Large intestine (tissue), 3 donors: ENCODE measurements around the gene KLHL34. TPM values are rescaled to one million over a fixed set of nuclear protein-coding genes. Genes with fewer than 3 reads are reported as not detected.

Source experiments
- DNase-seq, 2 donors: peaks; one replicate each; pipeline versions ENCODE4 v3.0.0 to v3.0.0-alpha.2; 2013
- H3K27ac ChIP-seq: one replicate; pipeline ENCODE4 v1.5.1; 2013; ENCODE audit warnings: low read length
- H3K27me3 ChIP-seq: 2 replicates; pipeline ENCODE4 v1.6.1; 2013; ENCODE audit warnings: low read length; ENCODE audit not compliant: control insufficient read depth, insufficient read depth
- H3K36me3 ChIP-seq: 2 replicates; pipeline ENCODE4 v1.6.1; 2013; ENCODE audit warnings: low read length; ENCODE audit not compliant: control insufficient read depth, insufficient read depth
- H3K4me1 ChIP-seq: one replicate; pipeline ENCODE4 v1.6.1; 2013; ENCODE audit warnings: low read length; ENCODE audit not compliant: control insufficient read depth, insufficient read depth
- H3K4me3 ChIP-seq: one replicate; pipeline ENCODE4 v1.5.1; 2013; ENCODE audit warnings: low read length
- H3K9me3 ChIP-seq: one replicate; pipeline ENCODE4 v1.6.1; 2013; ENCODE audit warnings: mild to moderate bottlenecking, low read depth, low read length, moderate library complexity; ENCODE audit not compliant: control insufficient read depth
- WGBS: methylation state at CpG from one replicate; pipeline ENCODE4 v1.1.5; 2013; ENCODE audit warnings: low lambda C conversion rate; ENCODE audit not compliant: insufficient coverage; 5-methylcytosine and 5-hydroxymethylcytosine counted together
- polyA plus RNA-seq: library from polyadenylated mRNA; unstranded; fragments of 120-200 nt; gene quantifications from one replicate; pipeline ENCODE4 v1.2.1, GENCODE V29; 2013

KLHL34 gene
- polyA plus RNA-seq, 1 donor: 0.81 TPM

GRCh38 chrX:21616386-21616785 lies 41.7 kb downstream of the KLHL34 start:
- no peaks in the 10 kb centered on the region for H3K4me1 ChIP-seq
- no peak for DNase-seq
- H3K27ac ChIP-seq: no peak overlapping the region
- no peak overlapping the region for H3K4me3 ChIP-seq
- H3K36me3 ChIP-seq: no peaks in the 10 kb centered on the region
- WGBS: no CpG with 5 or more reads among the region's 1 CpG
- no peaks in the 10 kb centered on the region for H3K9me3 ChIP-seq
- H3K27me3 ChIP-seq: no peaks in the 10 kb centered on the region

- WGBS: no CpG with 5 or more reads among the region's 5 CpGs
- Histone ChIP-seq H3K36me3 (no peaks in the 10 kb centered on the region), H3K4me3 (no peak overlapping the region), H3K4me1 (no peaks in the 10 kb centered on the region), H3K27ac (no peak overlapping the region), H3K9me3 (no peaks in the 10 kb centered on the region), H3K27me3 (no peaks in the 10 kb centered on the region)
- no peak for DNase-seq
Measured at GRCh38 chrX:21612154-21612553, 46.0 kb downstream of the KLHL34 start.

- Histone ChIP-seq H3K27ac (no peak overlapping the region), H3K4me3 (no peak overlapping the region), H3K36me3 (no peaks in the 10 kb centered on the region), H3K27me3 (no peaks in the 10 kb centered on the region), H3K4me1 (no peaks in the 10 kb centered on the region), H3K9me3 (no peaks in the 10 kb centered on the region)
- DNase-seq: no peak
- WGBS: no CpG with 5 or more reads among the region's 1 CpG
Measured at GRCh38 chrX:21610168-21610567, 48.0 kb downstream of the KLHL34 start.

GRCh38 chrX:21606002-21606401 lies 52.1 kb downstream of the KLHL34 start:
- H3K4me3 ChIP-seq: no peak overlapping the region
- H3K4me1 ChIP-seq: no peaks in the 10 kb centered on the region
- H3K27me3 ChIP-seq: no peaks in the 10 kb centered on the region
- DNase-seq: no peak
- H3K36me3 ChIP-seq: no peaks in the 10 kb centered on the region
- no peaks in the 10 kb centered on the region for H3K9me3 ChIP-seq
- no peak overlapping the region for H3K27ac ChIP-seq

Other genes starting within 250 kb of the KLHL34 start
- gene SMPX, start 99.8 kb upstream of the KLHL34 start, polyA plus RNA-seq: 4.9 TPM
- gene MBTPS2, start 181.3 kb upstream of the KLHL34 start, polyA plus RNA-seq: 19.1 TPM
- 2.8 TPM for gene YY2, start 197.7 kb upstream of the KLHL34 start, polyA plus RNA-seq